NOMO-1 (cell line): Measurements from ENCODE around the gene MEIKIN.

Source experiments
- DNase-seq, 2 experiments: peaks; one replicate each; lab custom pipeline; 2025; ENCODE audit not compliant: unreplicated experiment in 2 of 2; lab: John Stamatoyannopoulos, UW

Gene MEIKIN

GRCh38 chr5:131974016-131974415 is 28.6 kb upstream of the MEIKIN start:
- no peak for DNase-seq

DNA sequence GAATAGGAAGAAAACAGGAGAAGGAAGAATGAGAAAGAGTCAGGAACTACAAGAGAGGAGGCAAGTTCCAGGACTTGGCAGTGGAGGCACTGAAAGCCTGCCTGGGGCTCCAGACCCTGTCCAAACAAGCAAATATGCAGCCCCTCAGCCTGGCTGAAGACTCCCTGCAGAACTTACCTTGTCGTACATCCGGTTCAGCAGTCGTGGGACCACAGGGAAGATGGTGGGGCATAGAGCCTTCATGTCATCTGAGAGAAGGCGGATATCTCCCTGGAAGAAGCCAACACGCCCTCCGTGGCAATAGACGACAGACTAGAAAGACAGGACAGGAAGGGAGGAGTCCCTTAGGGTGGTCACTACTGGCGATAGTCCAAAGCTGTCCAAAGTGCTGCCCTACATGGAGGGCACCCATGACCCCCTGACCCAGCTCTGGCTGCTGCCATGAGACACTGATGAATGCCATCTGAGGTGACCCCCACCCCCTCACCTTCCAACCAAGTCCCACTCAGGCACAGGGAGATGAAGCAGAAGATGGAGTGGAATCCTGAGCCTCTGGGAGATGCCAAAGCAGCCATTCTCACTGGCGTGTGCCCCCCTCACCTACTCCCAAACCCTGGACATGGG is 27.7 kb upstream of the MEIKIN start:
- no peak for DNase-seq

- DNase-seq, result no peak
These were observed 23.0 kb upstream of the MEIKIN start for GRCh38 chr5:131968396-131968954.

- DNase-seq, result no peak
These were observed 21.1 kb upstream of the MEIKIN start for GRCh38 chr5:131966551-131966950.

GRCh38 chr5:131965826-131966415 is 20.5 kb upstream of the MEIKIN start:
- no peak for DNase-seq

DNA sequence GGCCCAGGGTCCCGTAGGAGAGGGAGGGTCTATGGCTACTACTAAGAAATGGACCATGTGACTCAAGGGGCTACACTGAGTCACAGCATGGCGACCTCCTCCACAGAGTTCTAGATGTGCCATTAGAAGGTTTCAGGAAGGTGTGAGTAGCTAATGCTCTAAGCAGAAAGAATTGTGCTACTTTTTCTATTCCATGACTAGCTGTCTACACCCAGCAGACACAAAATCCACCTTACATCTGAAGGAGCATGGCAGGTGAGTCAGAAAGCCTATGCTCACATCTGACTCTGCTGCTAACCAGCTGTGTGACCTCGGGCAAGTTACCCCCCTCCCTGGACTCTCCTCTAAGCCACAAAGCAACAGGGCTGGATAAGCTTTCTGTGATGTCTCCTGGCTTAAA is 14.4 kb upstream of the MEIKIN start:
- DNase-seq, result no peak

DNA sequence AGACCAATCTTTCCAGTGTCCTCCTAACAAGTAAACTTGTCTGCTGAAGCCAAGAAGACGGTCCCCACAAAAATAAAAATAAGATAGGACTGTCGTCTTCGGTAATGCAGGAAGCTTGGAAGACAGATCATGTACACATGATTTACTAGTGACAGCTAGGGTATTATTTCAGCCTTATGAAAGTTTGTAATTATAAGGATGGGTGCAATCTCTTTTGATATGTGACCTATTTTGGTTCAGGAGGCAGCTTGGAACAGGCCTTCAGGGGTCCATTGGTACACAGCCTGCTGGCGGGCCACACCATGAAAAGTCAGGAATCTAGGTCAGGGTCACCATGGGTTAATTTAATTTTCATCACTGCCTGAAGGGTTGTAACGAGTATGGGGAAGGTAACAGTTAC is 13.7 kb upstream of the MEIKIN start:
- DNase-seq, result no peak

DNA sequence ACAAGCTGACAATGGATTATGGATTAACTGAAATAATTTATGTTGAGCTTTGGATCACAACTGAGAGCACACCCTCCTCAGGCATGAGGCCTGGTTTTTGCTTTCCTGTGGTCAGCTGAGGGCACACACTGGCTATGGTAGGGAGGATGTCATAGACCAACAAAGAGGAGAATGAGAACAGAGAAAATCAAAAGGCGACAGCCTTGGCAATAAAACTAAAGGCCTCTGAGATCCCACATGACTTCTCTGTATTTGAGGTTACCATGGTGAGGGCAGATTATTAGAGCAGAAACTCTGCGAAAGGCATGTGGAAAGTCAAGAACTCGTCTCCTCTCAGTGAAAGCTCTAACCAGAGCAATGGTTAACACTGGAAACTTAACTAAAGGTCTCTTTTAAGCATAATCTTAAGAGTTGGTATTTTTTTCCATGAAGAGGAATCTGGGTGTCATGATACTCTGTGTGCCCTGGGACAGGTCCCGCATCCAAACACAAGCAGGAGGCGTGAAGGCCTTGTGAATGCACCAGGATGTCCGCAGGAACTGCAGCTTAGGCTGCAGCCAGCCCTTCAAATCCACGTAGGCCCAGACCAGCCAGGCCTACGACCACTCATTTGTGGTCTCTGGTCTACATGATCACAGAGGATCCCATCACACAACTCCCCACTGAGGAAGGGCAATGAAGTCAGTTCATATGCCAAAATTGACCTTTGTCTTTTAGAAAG is 12.4 kb upstream of the MEIKIN start:
- DNase-seq, result no peak

GRCh38 chr5:131953969-131954368 is 8.5 kb upstream of the MEIKIN start:
- DNase-seq, result no peak

DNA sequence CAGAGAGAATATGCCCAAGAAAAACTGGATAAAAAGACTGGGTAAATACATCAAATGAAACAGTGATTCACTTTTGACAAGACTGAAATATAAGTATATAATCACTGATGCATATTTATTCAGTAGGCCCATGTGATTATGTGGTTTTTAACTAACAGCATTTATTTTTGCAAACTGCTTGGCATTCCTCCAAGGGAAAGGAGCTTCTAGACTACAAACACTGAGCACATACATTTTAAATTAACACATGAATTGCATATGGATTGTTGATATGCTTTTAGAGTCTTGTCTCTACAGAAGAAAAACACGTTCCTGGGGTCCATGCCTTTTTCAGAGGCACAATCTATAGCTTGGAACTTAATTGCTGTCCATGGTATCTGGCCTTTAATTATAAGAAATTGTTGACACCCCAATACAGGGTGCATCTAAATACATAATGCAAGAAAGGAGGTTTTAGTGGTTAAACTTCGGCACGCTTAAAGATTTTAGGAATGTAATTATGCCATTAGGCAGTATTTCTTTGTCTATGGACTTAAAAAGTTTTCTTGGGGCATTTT is 6.9 kb upstream of the MEIKIN start:
- no peak for DNase-seq

GRCh38 chr5:131950706-131951105 is 5.2 kb upstream of the MEIKIN start:
- no peak for DNase-seq

DNA sequence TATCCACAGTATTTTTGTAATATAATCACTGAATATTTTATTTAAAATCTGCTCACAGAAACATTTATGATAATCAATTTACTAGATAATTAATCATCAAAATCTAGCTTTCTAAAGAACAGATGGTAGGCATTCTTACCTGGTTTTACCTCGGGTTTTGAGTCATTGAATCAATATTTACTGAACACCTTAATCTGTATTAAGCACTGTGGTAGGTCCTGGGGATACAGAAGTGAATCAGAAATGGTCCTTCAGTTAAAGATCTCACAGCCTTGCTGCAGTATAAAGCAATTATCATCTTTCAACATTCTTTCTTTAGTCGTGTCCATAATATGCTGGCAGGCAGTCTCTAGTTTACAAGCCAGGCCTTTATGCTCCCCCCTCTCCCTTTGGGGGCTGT is 2.0 kb upstream of the MEIKIN start:
- DNase-seq, result no peak

DNA sequence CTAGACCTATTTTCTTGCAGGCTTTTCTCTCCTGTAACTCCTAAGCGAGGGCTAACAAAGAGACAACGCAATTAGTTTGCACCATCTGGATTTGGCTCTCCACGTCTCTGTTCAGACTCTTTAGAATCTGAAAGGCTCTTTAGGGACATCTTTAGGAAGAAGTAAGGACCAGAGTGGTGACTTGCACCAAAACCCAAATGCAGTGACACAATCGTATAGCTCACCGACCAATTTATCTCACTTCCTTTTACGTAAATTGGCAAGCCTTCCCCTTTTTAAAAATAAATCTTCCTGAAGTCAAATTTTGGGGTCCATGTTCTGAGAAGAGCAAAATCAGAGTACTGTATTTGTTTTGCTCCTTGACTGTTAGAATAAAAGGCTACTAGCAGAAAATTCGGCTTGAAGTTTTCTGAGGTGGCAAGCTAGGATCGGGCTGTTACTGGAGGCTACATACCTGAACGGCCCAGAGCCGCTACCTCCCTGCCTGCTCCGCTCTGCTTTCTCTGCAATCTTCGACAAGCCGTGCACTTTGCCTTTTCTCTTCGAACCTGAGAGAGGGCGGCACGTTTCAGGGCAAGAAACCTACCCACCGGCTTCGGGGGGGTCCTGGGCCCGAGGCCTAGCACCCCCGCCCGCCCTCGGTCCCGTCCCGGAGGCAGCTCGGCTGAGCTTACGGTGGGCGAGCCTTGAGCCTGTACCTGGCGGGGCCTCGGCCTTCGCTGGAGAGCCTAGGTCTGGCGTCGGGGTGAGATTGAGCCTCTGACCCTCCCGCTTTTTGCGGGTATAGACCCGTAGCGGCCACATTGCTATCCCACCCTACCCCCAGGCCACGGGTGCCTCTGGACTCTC is 537 bp downstream of the MEIKIN start:
- peak; percentile 84 to 92 for DNase-seq

- DNase-seq, result peak; percentile 20 to 79
These were observed 1.5 kb downstream of the MEIKIN start for GRCh38 chr5:131943916-131944315.

GRCh38 chr5:131942016-131942415 is 3.4 kb downstream of the MEIKIN start:
- peak in 1 of 2 experiments; percentile 5 for DNase-seq

DNA sequence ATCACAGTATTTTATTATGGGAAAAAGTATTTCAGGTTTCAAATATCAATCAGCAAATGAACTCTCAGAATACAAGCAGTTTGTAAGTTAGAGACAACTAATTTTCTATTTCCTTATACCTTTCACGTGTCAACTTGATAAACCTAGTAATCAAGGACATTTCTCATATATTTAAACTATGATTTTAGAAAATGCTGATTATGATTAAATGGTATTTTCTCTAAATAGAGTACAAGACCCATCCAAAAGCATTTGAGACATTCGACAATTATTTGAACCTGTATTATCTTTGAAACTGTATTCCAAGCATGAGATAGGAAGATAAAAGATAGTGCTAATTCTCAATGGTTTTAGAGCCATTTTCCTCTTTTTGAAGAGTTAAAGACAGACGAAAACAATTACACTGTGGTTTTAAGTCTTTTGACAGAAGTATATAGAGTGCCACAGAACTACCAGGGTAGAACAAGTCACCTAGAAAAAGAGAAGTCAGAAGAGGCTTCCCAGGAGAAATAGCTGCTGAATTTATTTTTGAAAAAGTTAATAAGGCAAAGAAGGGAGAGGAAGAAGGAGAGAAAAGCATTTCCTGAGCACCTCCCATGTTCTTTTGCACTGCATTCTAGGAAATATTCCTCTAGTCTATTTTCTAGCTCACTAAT is 5.6 kb downstream of the MEIKIN start:
- DNase-seq, result peak; percentile 9 to 67

GRCh38 chr5:131932235-131932634 is 13.2 kb downstream of the MEIKIN start:
- DNase-seq, result no peak

DNA sequence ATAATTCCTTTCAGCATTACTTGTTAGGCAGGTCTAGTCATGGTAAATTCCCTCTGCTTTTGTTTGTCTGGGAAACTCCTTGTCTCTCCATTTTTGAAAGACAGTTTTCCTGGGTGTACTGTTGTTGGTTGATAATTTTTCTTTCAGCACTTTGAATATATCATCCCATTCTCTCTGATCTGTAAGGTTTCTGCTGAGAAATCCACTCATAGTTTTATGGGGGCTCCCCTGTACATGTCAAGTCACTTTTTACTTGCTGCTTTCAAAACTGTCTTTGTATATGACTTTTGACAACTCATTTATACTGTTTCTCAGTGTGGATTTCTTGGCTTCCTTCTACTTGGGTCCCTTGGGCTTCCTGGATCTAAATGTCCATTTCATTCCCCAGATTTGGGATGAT is 16.5 kb downstream of the MEIKIN start:
- no peak for DNase-seq

GRCh38 chr5:131926168-131926567 is 19.3 kb downstream of the MEIKIN start:
- no peak for DNase-seq

- no peak for DNase-seq
These were observed 29.0 kb downstream of the MEIKIN start for GRCh38 chr5:131916481-131916880.
